PC-9 (cell line): ENCODE results near the gene FAF1.

Experiments used
- CTCF ChIP-seq: fragments of 200-600 bp; sonication (generic); conservative IDR thresholded peaks from 2 replicates; pipeline ENCODE4 v1.6.1; 2017; ENCODE audit warnings: mixed run types, antibody characterized with exemption, mild to moderate bottlenecking, moderate library complexity
- EZH2 ChIP-seq: fragments of 200-600 bp; sonication (generic); IDR thresholded peaks from 2 replicates; pipeline ENCODE4 v1.8.0; 2017; ENCODE audit warnings: antibody characterized with exemption, low read depth

GRCh38 chr1:50720457-50721053 lies 239.5 kb downstream of the FAF1 start:
- TF ChIP-seq CTCF (no peak), EZH2 (no peak)
